HG03442 (cell line): ENCODE results near the gene ILF2.
A peak's percentile ranks its signal among the peaks of the same experiment; 100 is the strongest.
"Not testable (repeated sequence)": the region's sequence is repeated elsewhere in the genome, so short reads cannot be mapped to it uniquely, and the experiment has no call there.

ENCODE experiments used
- ATAC-seq: cut with Tn5 transposase; IDR thresholded peaks from one replicate; pipeline ENCODE4 v1.9.1; 2021; ENCODE audit warnings: mild to moderate bottlenecking, moderate library complexity; ENCODE audit not compliant: unreplicated experiment

Gene ILF2

DNA sequence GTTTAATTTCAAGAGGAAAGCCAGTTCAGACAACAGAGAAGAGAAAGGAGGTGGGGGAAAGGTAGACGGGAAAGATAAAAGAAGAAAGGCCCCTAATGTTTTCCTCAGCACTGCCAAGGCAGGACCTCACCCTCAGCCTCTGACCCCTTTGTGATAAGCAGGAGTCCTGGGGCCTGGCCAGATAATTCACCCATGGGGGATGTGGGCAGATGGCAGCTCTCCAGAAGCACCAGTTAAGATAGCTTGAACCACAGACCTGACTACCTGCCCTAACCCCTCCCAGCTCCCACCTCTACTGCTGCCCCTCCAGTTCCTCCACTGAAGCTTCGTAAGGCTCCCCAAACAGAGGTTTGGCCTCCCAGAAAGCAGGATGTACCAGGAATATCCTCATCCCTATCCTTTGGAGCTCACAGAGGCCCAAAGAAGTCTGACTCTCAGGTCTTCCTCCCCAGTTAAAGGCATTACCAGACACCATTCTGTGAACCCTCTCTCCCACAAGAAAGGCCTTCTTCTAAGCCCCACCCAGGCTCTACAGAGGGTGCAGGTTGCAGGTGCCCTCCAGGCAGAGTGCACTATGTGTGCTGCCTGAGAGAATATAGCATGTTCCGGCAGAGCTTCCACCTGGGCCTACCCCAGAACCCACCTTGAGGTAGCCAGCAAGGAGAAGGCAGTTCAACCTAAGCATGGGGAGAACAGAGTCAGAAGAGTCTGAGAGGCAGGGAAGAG lies 21.5 kb downstream of the ILF2 start:
- ATAC-seq, result no peak

DNA sequence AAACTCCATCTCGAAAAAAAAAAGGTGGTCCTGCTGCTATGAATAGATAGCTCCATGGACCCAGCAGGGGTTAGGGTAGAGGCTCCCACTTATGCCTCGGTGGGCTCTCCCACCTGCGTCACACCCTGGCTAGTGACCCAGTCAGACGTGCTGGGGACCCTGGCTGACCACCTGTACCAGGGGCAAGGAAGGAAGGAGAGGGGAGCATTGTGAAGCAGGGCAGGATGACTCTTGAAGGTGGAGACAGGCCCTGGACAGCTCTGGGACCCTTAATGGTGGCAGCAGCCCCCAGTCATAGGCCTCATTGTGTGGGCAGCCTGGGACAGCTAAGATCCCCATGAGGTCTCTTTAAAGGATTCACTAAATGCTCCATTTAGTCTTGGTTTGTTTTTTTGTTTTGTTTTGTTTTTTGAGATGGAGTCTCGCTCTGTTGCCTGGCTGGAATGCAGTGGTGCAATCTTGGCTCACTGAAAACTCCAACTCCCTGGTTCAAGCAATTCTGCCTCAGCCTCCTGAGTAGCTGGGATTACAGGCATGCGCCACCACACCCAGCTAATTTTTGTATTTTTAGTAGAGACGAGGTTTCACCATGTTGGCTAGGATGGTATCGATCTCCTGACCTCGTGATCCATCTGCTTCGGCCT lies 22.7 kb downstream of the ILF2 start:
- no peak for ATAC-seq

DNA sequence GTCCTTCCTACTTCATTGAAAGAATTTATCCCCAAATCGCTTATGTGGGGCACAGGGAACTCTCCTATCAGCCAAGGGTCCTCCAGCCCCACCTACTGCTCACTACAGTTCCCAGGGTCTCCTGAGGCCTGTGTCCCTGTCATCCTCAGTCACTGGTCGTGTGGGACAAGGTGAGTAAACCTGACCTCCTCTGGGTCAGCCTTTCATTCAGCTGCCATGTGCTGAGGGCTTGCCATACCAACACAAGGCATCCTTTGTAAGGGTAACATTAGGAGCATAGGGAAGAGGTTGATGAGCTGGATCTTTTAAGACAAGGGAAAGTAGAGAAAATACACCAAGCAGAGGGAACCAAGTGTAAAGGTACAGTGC lies 23.5 kb downstream of the ILF2 start:
- ATAC-seq, result no peak

DNA sequence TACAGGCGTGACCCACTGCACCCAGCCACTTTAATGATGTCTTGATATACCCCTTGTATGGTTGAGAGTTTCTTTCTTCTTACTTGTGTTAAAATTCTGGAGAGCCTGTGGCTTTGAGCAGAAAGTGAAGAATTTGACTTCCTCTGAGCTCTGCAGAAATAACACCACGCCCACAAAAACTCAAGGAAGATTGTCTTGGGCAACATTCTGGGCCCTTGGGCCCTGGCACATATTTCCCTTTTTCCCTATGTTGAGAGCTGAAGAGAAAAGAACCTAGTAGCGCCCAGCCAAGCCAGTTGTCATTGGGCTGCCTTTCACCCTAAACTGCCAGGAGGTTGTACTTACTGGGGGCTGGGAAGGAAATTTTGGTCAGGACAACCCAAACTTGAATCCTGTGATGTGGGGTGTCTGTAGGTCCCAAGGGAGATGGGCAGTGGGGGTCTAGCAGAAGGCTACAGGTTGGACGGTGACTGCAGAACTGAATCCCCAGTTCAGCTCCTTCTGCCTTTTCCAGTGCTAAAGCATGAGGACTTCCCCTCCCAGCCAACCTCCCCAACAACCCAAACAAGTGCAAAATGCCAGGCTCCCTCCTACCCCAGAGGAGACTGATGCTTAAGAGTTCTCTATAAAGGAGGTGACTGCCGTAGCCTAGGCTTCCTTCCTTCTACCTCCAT lies 24.0 kb downstream of the ILF2 start:
- ATAC-seq, result no peak

DNA sequence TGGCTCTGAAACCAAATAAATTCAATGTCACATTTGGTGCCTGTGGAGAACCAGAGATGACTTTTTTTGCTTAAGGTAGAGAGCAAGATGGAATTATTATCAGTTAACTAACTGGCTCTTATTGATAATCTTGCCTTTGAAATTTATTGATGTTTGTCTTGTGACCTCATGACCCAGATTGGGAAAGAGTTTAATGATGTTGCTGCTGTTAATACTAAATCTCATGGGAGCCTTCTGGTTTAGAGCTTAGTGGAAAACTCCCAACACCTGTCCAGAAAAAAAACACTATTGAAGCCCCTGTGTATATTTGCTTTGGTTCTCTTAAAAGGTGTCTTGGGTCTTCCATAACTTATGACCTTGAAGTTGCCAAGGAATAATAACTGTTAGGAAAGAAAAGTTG lies 27.0 kb downstream of the ILF2 start:
- no peak for ATAC-seq

DNA sequence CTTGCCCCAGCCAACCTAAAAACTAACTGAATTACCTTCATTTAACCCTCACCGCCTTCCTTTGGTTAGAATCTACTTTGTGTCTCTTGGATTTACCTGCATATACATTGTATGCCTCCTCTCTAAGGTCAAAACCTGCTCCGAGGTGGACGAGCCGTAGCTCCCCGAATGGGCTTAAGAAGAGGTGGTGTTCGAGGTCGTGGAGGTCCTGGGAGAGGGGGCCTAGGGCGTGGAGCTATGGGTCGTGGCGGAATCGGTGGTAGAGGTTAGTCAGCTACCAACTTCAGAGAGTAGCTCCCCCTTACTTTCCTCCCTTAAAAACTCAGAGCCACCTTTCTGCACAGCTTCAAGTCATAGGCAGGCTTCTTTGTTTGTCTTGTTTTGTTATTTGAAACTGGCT lies 27.7 kb downstream of the ILF2 start:
- ATAC-seq, result no peak

DNA sequence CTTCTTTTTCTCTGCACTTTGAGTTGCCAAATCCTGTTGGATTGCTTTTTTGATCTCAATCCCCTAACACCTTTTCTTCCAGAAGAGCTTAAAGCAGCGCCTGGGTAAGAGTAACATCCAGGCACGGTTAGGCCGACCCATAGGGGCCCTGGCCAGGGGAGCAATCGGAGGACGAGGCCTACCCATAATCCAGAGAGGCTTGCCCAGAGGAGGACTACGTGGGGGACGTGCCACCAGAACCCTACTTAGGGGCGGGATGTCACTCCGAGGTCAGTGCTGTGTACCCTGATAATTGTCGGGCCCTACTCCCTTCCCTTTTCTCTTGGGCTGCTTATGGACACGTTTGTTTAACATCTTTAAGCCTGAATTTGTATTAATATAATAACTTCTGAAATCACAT lies 28.6 kb downstream of the ILF2 start:
- no peak for ATAC-seq

DNA sequence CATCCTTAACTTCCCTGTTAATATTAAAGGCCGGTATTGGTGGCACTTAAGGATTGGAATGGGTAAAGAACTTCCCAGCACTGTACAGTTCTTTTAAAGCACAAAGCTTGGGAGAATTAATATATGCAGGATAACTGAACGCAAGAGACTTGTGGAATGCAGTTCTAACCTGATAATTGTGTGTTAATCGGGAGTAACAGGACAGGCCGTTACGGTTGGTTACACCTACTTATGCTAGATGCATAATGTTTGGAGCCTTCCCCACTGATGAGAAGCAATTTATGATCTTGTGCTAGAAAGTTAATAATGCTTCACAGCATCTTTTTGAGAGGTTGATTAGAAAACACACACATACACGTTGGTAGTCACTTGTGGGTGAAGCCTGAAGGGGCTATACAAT lies 29.9 kb downstream of the ILF2 start:
- ATAC-seq, result no peak

DNA sequence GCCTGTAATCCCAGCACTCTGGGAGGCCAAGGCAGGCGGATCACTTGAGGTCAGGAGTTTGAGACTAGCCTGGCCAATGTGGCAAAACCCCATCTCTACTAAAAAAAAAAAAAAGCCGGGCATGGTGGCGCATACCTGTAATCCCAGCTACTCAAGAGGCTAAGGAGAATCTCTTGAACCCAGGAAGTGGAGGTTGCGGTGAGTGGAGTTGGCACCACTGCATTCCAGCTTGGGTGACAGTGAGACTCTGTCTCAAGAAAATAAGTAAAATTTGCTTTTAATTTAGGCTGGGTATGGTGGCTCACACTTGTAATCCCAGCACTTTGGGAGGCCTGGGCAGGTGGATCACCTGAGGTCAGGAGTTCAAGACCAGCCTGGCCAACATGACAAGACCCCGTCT lies 30.6 kb downstream of the ILF2 start:
- not testable (repeated sequence) for ATAC-seq

DNA sequence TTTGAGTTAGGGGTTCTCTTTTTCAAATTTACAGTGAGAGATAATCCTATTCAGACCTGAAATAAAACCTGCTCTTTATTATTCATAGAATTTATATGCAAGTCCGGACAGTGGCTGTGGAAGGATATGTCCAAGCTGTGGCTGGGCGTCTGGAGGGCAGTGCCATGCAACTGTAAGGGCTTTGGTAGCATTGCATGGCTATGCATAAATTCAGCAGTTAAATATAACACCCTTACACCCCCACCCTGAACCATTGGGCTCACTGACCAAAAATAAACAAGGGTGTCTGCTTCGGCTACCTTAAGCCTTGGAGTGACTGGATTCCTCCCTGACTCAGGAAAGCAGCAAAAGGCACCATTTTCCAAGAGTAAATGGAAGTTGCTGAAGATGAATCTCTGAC lies 31.5 kb downstream of the ILF2 start:
- no peak for ATAC-seq

DNA sequence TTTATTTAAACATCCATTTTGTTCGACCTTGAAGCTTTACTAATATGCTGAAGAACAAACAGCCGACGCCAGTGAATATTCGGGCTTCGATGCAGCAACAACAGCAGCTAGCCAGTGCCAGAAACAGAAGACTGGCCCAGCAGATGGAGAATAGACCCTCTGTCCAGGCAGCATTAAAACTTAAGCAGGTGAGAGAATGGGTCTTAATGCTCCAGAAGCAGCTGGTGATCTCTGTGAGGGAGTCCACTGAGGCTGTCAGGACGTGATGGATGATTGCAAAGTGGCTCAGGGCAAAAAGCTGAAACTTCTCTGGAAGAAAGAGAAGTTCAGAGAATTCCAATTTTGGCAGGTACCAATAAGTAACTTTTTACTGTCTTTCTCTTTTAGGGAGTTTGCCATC lies 32.5 kb downstream of the ILF2 start:
- ATAC-seq, result no peak

DNA sequence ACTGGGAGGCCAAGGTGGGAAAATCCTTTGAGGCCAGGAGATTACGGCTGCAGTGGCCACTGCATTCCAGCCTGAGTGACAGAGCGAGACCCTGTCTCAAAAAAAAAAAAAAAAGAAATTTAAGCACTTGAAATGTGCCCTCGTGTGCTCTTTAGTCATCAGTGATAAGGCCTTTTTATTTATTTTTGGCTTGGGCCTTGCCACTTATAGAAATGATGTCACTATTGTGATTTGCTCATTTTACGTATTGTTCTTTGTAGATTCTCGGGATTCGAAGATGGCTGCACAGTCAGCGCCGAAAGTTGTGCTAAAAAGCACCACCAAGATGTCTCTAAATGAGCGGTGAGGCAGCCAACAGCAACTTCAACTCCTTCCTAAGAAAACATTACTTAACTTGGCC lies 34.5 kb downstream of the ILF2 start:
- ATAC-seq, result no peak

- no peak for ATAC-seq
Measured at GRCh38 chr1:153635872-153636271, 34.9 kb downstream of the ILF2 start.

GRCh38 chr1:153633754-153634665 lies 36.8 kb downstream of the ILF2 start, which contains the start of gene CHTOP:
CHTOP (plus strand) TSS chr1:153634066; CDS start chr1:153636589, 2,523 bp downstream.
- ATAC-seq, result peak; percentile 84

GRCh38 chr1:153633161-153633753 lies 37.5 kb downstream of the ILF2 start:
- no peak for ATAC-seq

- no peak for ATAC-seq
Measured at GRCh38 chr1:153631047-153632022, 39.5 kb downstream of the ILF2 start.

DNA sequence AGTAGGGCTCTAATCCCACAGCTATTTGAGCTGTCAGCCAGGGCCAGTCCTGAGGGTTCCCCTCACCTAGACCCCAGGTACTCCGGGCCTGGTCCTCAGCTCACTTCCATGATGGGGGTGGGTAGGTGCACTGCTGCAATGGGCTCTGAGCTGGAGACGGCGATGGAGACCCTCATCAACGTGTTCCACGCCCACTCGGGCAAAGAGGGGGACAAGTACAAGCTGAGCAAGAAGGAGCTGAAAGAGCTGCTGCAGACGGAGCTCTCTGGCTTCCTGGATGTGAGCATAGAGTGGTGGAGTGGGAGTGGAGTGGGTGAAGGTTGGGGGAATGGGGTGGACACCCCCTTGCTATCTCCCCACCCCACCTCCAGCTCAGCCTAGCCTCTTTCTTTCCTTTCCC lies 40.4 kb downstream of the ILF2 start:
- ATAC-seq, result no peak

DNA sequence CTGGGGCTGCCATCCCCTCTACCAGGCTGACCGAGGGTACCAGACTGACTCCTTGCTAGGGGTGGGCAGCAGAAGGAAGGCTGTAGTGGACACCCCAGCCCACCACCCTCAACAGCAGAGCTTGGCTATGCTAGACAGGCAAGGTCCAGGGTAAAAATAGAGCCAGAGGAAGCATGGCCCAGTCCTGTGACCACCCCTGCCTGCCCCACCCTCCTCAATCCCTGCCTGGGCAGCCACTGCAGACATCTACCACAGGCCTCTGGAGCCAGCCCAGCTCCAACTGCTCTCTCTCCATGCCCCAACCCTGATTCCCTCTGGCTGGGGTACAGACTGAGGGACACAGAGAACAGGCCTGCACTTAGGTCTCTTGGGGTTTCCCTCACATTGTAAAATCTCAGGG lies 40.8 kb downstream of the ILF2 start:
- no peak for ATAC-seq

- no peak for ATAC-seq
Measured at GRCh38 chr1:153629343-153629665, 41.5 kb downstream of the ILF2 start.
